NCI-H774 (cell line): Measurements from ENCODE around the gene AFTPH.

ENCODE experiments used
- DNase-seq: peaks from one replicate; lab custom pipeline; 2025; lab: John Stamatoyannopoulos, UW

The AFTPH gene

GRCh38 chr2:64523666-64524603 is at the start of gene AFTPH:
Gene AFTPH, plus strand, starts transcription at chr2:64524328. Its CDS starts 27,147 bp downstream, at chr2:64551475.
- peak; percentile 98 for DNase-seq

- DNase-seq = no peak
Measured at GRCh38 chr2:64474636-64475035, 49.5 kb upstream of the AFTPH start.

GRCh38 chr2:64477037-64477436 is 47.1 kb upstream of the AFTPH start:
- no peak for DNase-seq

- DNase-seq = no peak
Measured at GRCh38 chr2:64477979-64478378, 46.1 kb upstream of the AFTPH start.

- DNase-seq = no peak
Measured at GRCh38 chr2:64478502-64479230, 45.5 kb upstream of the AFTPH start.

- DNase-seq = peak; percentile 44
Measured at GRCh38 chr2:64479259-64480117, 44.6 kb upstream of the AFTPH start.

- no peak for DNase-seq
Measured at GRCh38 chr2:64481665-64482064, 42.5 kb upstream of the AFTPH start.

- DNase-seq = no peak
Measured at GRCh38 chr2:64482243-64482642, 41.9 kb upstream of the AFTPH start.

- no peak for DNase-seq
Measured at GRCh38 chr2:64482765-64483504, 41.2 kb upstream of the AFTPH start.

GRCh38 chr2:64485331-64485730 is 38.8 kb upstream of the AFTPH start:
- DNase-seq = no peak

- DNase-seq = peak; percentile 29
Measured at GRCh38 chr2:64485961-64486360, 38.2 kb upstream of the AFTPH start.

- no peak for DNase-seq
Measured at GRCh38 chr2:64487256-64488049, 36.7 kb upstream of the AFTPH start.

GRCh38 chr2:64488050-64488974 is 35.8 kb upstream of the AFTPH start:
- DNase-seq = peak; percentile 26

GRCh38 chr2:64489081-64489751 is 34.9 kb upstream of the AFTPH start:
- DNase-seq = no peak

- DNase-seq = no peak
Measured at GRCh38 chr2:64491426-64491825, 32.7 kb upstream of the AFTPH start.

GRCh38 chr2:64492272-64492671 is 31.9 kb upstream of the AFTPH start:
- DNase-seq = no peak

- no peak for DNase-seq
Measured at GRCh38 chr2:64492821-64493220, 31.3 kb upstream of the AFTPH start.

GRCh38 chr2:64493788-64494187 is 30.3 kb upstream of the AFTPH start:
- no peak for DNase-seq

GRCh38 chr2:64498438-64498837 is 25.7 kb upstream of the AFTPH start:
- no peak for DNase-seq
